ENCODE data around the gene SIGLEC1.

DNA sequence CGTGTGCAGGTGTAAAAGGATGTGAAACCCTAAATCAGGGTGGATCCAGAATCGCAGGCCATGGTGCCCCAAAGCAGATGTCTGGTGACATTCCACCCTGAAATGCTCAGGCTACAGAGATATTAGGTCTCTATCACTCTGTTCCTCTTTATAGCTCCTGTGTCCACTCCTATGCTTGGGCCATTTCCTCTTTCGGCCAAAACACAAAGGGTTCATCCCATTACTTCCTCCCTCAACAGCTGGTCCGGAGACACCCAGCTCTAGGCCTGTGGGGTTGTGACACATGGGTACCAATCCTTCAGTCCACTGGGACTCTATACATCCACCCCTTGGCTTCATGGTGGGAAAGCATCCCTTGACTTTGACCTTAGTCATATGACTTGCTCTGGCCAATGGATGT lies 1.7 kb upstream of the SIGLEC1 start:
- TF ChIP-seq CTCF (IDR thresholded peaks at IDR 0.05; ENCODE audit: insufficient read depth, low read depth, low read length) (no peak), EZH2 (IDR thresholded peaks at IDR 0.05; ENCODE audit: insufficient read depth, low read length) (no peak)

All from astrocyte (in vitro differentiated cells and primary cell).